Measurements from ENCODE around the gene SLC35A3.

Gene SLC35A3

DNA sequence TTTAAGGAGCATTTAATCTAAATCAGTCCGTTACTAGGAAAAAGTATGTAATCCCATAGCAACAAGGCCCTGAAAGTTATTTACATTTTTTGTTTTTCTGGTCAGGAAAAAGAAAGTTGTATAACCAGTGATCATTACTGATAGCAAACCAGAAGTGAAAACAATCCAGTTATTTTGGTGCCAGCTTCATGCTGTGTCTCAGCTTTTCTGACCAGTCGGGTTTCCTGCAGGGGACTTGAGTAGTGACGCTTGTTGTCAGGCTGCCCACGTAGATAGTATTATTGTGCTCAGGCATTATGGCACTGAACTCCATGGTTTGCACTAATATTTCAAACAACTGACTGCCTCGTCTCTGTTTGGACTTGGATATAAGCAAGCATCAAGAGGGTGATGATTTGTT lies 107.7 kb downstream of the SLC35A3 start:
- no peak for DNase-seq (ENCODE audit: low read depth)

- no peak for DNase-seq (ENCODE audit: low read depth)
Measured at GRCh38 chr1:100080331-100080730, 110.5 kb downstream of the SLC35A3 start.

Data from HS-27A (cell line).